GM21526 (cell line): Measurements from ENCODE around the gene PRDM15.

ENCODE experiments used
- ATAC-seq: cut with Tn5 transposase; IDR thresholded peaks from one replicate; pipeline ENCODE4 v1.9.1; 2021; ENCODE audit warnings: moderate library complexity; ENCODE audit not compliant: unreplicated experiment, low FRiP score

PRDM15 gene

GRCh38 chr21:41848533-41848932 is 30.6 kb downstream of the PRDM15 start:
- no peak for ATAC-seq

- no peak for ATAC-seq
Observed at GRCh38 chr21:41847066-41847804, 31.9 kb downstream of the PRDM15 start.

- no peak for ATAC-seq
Observed at GRCh38 chr21:41846536-41846935, 32.6 kb downstream of the PRDM15 start.

GRCh38 chr21:41846033-41846317 is 33.2 kb downstream of the PRDM15 start:
- no peak for ATAC-seq

GRCh38 chr21:41845310-41846032 is 33.7 kb downstream of the PRDM15 start:
- ATAC-seq = no peak

- ATAC-seq = no peak
Observed at GRCh38 chr21:41843584-41843983, 35.6 kb downstream of the PRDM15 start.

- ATAC-seq = no peak
Observed at GRCh38 chr21:41840880-41841279, 38.3 kb downstream of the PRDM15 start.

GRCh38 chr21:41839387-41840000 is 39.6 kb downstream of the PRDM15 start:
- no peak for ATAC-seq

- ATAC-seq = no peak
Observed at GRCh38 chr21:41837756-41838297, 41.3 kb downstream of the PRDM15 start.

GRCh38 chr21:41836166-41837015 is 42.8 kb downstream of the PRDM15 start:
- no peak for ATAC-seq

- ATAC-seq = no peak
Observed at GRCh38 chr21:41835711-41836154, 43.4 kb downstream of the PRDM15 start.

GRCh38 chr21:41834926-41835663 is 44.0 kb downstream of the PRDM15 start:
- ATAC-seq = no peak

GRCh38 chr21:41834252-41834925 is 44.8 kb downstream of the PRDM15 start:
- ATAC-seq = no peak

GRCh38 chr21:41833497-41834115 is 45.5 kb downstream of the PRDM15 start:
- ATAC-seq = peak; percentile 71

GRCh38 chr21:41832596-41833496 is 46.3 kb downstream of the PRDM15 start:
- peak; percentile 44 for ATAC-seq

- ATAC-seq = no peak
Observed at GRCh38 chr21:41831866-41832595, 47.1 kb downstream of the PRDM15 start.

- ATAC-seq = no peak
Observed at GRCh38 chr21:41831453-41831831, 47.7 kb downstream of the PRDM15 start.
